ENCODE results near the gene OR14K1. TPM values are rescaled to one million over a fixed set of nuclear protein-coding genes. Genes with fewer than 3 reads are reported as not detected.

OR14K1 gene
- polyA plus RNA-seq, 1 donor (not counting 4 experiments of a cell fraction or from before 2014, with no cell fraction given): not detected

DNA sequence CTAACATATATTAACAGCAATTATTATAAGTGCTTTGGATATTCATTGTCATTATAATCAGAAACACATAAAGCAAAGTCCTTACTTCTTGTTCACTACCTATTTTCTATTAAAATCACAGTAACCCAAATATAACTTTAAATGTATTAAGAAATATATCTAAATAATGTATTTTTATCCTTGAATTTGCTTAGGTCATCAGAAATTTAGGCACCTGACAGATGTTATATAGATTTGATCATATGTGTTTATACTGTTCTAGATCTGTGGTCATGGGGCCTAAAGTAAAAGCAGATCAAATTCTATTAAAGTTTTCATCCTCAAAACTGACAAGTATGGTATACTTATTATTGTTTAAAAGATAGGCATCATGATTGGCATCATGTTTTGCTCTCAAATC, 31.2 kb downstream of the OR14K1 start:
- dilution Hi-C loops (cut with MboI; ENCODE audit: extremely low pct_ligation_motif_present, low sequenced_read_pairs): no loop called here
- TF ChIP-seq, protein P1, sequence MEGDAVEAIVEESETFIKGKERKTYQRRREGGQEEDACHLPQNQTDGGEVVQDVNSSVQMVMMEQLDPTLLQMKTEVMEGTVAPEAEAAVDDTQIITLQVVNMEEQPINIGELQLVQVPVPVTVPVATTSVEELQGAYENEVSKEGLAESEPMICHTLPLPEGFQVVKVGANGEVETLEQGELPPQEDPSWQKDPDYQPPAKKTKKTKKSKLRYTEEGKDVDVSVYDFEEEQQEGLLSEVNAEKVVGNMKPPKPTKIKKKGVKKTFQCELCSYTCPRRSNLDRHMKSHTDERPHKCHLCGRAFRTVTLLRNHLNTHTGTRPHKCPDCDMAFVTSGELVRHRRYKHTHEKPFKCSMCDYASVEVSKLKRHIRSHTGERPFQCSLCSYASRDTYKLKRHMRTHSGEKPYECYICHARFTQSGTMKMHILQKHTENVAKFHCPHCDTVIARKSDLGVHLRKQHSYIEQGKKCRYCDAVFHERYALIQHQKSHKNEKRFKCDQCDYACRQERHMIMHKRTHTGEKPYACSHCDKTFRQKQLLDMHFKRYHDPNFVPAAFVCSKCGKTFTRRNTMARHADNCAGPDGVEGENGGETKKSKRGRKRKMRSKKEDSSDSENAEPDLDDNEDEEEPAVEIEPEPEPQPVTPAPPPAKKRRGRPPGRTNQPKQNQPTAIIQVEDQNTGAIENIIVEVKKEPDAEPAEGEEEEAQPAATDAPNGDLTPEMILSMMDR (optimal IDR thresholded peaks at IDR 0.05 in 1 of 3, IDR thresholded peaks at IDR 0.05 in 1 of 3, conservative IDR thresholded peaks at IDR 0.05 in 1 of 3; ENCODE audit: extremely low read depth in 1 of 3, insufficient read depth in 2 of 3, low read length in 3 of 3): no peak
- H3K9me1 ChIP-seq (ENCODE audit: control insufficient read depth, extremely low read depth, insufficient read depth, low read length): no peaks in the 10 kb centered on the region
- no peak overlapping the region for H3K27ac ChIP-seq (ENCODE audit: control insufficient read depth, insufficient read depth, low read length)
- H3K4me3 ChIP-seq (ENCODE audit: control insufficient read depth in 2 of 3, extremely low read depth in 1 of 3, insufficient read depth in 2 of 3, low read depth in 1 of 3, low read length in 3 of 3): no peak overlapping the region
- no peaks in the 10 kb centered on the region for H4K20me1 ChIP-seq (ENCODE audit: control insufficient read depth, extremely low read depth, insufficient read depth, low read length)
- FAIRE-seq (no peak), DNase-seq (ENCODE audit: low read depth, low spot score) (no peak)
- H2AFZ ChIP-seq (ENCODE audit: control insufficient read depth, low read length): no peak overlapping the region
- H3K4me1 ChIP-seq (ENCODE audit: control insufficient read depth, extremely low read depth, insufficient read depth, low read length): no peaks in the 10 kb centered on the region
- no peak overlapping the region for H3K9ac ChIP-seq (ENCODE audit: control insufficient read depth, extremely low read depth, insufficient read depth, low read length)
- H3K79me2 ChIP-seq (ENCODE audit: control insufficient read depth, insufficient read depth, low read length): no peaks in the 10 kb centered on the region
- no peaks in the 10 kb centered on the region for H3K27me3 ChIP-seq (ENCODE audit: control insufficient read depth, extremely low read depth, insufficient read depth, low read length)
- H3K36me3 ChIP-seq (ENCODE audit: control insufficient read depth in 2 of 2, extremely low read depth in 1 of 2, insufficient read depth in 2 of 2, low read length in 2 of 2): no peaks in the 10 kb centered on the region
- H3K4me2 ChIP-seq (ENCODE audit: control insufficient read depth, extremely low read depth, insufficient read depth, low read depth, low read length): no peak overlapping the region
- H3K9me3 ChIP-seq (ENCODE audit: control insufficient read depth, low read depth, low read length): no peaks in the 10 kb centered on the region

Other genes with a start within 250 kb of the OR14K1 start
- gene OR2C3, start 202.2 kb upstream of the OR14K1 start, polyA plus RNA-seq: not detected in 3 replicates
- not detected in 3 replicates for gene GCSAML, start 189.5 kb upstream of the OR14K1 start, polyA plus RNA-seq
- gene OR2G2, start 150.3 kb upstream of the OR14K1 start, polyA plus RNA-seq: not detected in 3 replicates
- gene OR2G3, start 133.0 kb upstream of the OR14K1 start, polyA plus RNA-seq: not detected in 3 replicates
- gene OR13G1, start 58.9 kb upstream of the OR14K1 start, polyA plus RNA-seq: not detected in 3 replicates
- not detected in 3 replicates for gene OR6F1, start 22.0 kb upstream of the OR14K1 start, polyA plus RNA-seq
- gene OR14A2, start 9.5 kb downstream of the OR14K1 start, polyA plus RNA-seq: not detected in 3 replicates
- not detected in 3 replicates for gene OR1C1, start 21.9 kb downstream of the OR14K1 start, polyA plus RNA-seq
- gene OR14A16, start 85.5 kb downstream of the OR14K1 start, polyA plus RNA-seq: not detected in 3 replicates
- not detected in 3 replicates for gene OR11L1, start 103.3 kb downstream of the OR14K1 start, polyA plus RNA-seq
- gene TRIM58, start 118.6 kb downstream of the OR14K1 start, polyA plus RNA-seq: 0.09 to 0.29 TPM (median 0.14 TPM) in 3 replicates
- 0.08 to 0.21 TPM (median 0.18 TPM) in 3 replicates for gene OR2W3, start 157.0 kb downstream of the OR14K1 start, polyA plus RNA-seq
- gene OR2T8, start 181.6 kb downstream of the OR14K1 start, polyA plus RNA-seq: not detected in 3 replicates
- not detected in 3 replicates for gene OR2AJ1, start 186.3 kb downstream of the OR14K1 start, polyA plus RNA-seq
- gene OR2L8, start 210.2 kb downstream of the OR14K1 start, polyA plus RNA-seq: not detected in 3 replicates
- not detected in 3 replicates for gene OR2AK2, start 226.6 kb downstream of the OR14K1 start, polyA plus RNA-seq